GM19099 (cell line): Measurements from ENCODE around the gene FBXL20.

Experiments
- POLR2A ChIP-seq: IDR thresholded peaks from 3 replicates; pipeline ENCODE4 v1.6.1; 2011; ENCODE audit warnings: low read depth; ENCODE audit not compliant: insufficient read length; ENCODE audit errors: extremely low read depth

Gene FBXL20

GRCh38 chr17:39304188-39304587, 97.2 kb downstream of the FBXL20 start:
- TF ChIP-seq POLR2A, result no peak

- no peak for TF ChIP-seq POLR2A
Measured at GRCh38 chr17:39294060-39294459, 107.4 kb downstream of the FBXL20 start.

- no peak for TF ChIP-seq POLR2A
Measured at GRCh38 chr17:39284685-39285084, 116.7 kb downstream of the FBXL20 start.

GRCh38 chr17:39283896-39284295, 117.5 kb downstream of the FBXL20 start:
- TF ChIP-seq POLR2A, result no peak

- TF ChIP-seq POLR2A, result no peak
Measured at GRCh38 chr17:39283098-39283497, 118.3 kb downstream of the FBXL20 start.

GRCh38 chr17:39281806-39282205, 119.6 kb downstream of the FBXL20 start:
- no peak for TF ChIP-seq POLR2A

GRCh38 chr17:39277110-39277509, 124.3 kb downstream of the FBXL20 start:
- TF ChIP-seq POLR2A, result no peak

- no peak for TF ChIP-seq POLR2A
Measured at GRCh38 chr17:39276113-39276512, 125.3 kb downstream of the FBXL20 start.

GRCh38 chr17:39271546-39271945, 129.9 kb downstream of the FBXL20 start:
- no peak for TF ChIP-seq POLR2A

GRCh38 chr17:39270923-39271322, 130.5 kb downstream of the FBXL20 start:
- TF ChIP-seq POLR2A, result no peak

GRCh38 chr17:39264119-39264518, 137.3 kb downstream of the FBXL20 start:
- no peak for TF ChIP-seq POLR2A

- TF ChIP-seq POLR2A, result no peak
Measured at GRCh38 chr17:39261286-39261685, 140.1 kb downstream of the FBXL20 start.

- TF ChIP-seq POLR2A, result no peak
Measured at GRCh38 chr17:39252788-39253460, 148.5 kb downstream of the FBXL20 start.

- no peak for TF ChIP-seq POLR2A
Measured at GRCh38 chr17:39251997-39252396, 149.4 kb downstream of the FBXL20 start.

- no peak for TF ChIP-seq POLR2A
Measured at GRCh38 chr17:39246274-39246673, 155.2 kb downstream of the FBXL20 start.

GRCh38 chr17:39244600-39245570, 156.5 kb downstream of the FBXL20 start:
- TF ChIP-seq POLR2A, result no peak
